IPS DF 6.9 (cell line): ENCODE data around the gene BAAT.

Source experiments
- DNase-seq: peaks from one replicate; pipeline ENCODE4 v3.0.0-alpha.2; 2013; ENCODE audit warnings: low read depth, low spot score
- H3K27ac ChIP-seq: one replicate; pipeline ENCODE4 v1.5.1; 2013; ENCODE audit warnings: low read length, control low read depth
- H3K27me3 ChIP-seq: 2 replicates; pipeline ENCODE4 v1.6.1; 2013; ENCODE audit warnings: mild to moderate bottlenecking, low read length; ENCODE audit not compliant: control insufficient read depth, insufficient read depth
- H3K36me3 ChIP-seq: 2 replicates; pipeline ENCODE4 v1.6.1; 2013; ENCODE audit warnings: low read length; ENCODE audit not compliant: control insufficient read depth, insufficient read depth
- H3K4me1 ChIP-seq: 2 replicates; pipeline ENCODE4 v1.6.1; 2013; ENCODE audit warnings: low read length; ENCODE audit not compliant: control insufficient read depth, insufficient read depth
- H3K4me3 ChIP-seq: 2 replicates; pipeline ENCODE4 v1.5.1; 2013; ENCODE audit warnings: mild to moderate bottlenecking, low read length
- H3K9me3 ChIP-seq: 2 replicates; pipeline ENCODE4 v1.6.1; 2013; ENCODE audit warnings: low read length, inconsistent platforms; ENCODE audit not compliant: control insufficient read depth, insufficient read depth
- WGBS: extraction: QIAGEN DNeasy Blood & Tissue Kit; methylation state at CpG from one replicate; pipeline ENCODE4 v1.1.7; 2013; ENCODE audit warnings: mixed read lengths, missing lambda C conversion rate; ENCODE audit not compliant: insufficient read length, insufficient coverage; 5-methylcytosine and 5-hydroxymethylcytosine counted together

BAAT gene

DNA sequence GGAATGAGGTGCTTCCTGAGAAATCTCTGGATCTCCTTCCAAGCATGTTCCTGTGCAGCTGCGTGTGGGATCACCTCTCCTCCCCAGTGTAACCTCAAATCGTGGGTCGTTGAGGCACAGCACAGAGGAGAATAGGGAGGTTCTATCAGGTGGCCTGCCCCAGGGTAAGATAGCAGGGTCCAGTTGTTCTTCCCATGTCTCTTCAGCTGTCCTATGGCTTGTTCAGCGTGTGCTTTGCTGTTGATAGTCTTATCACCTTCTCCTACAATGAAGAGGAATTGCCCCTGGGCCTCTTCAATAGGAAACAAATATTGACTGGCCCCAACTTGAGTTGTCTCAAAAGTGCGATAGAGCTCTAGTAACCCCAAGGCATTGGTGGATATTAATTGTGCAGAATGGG is 22.4 kb downstream of the BAAT start:
- Histone ChIP-seq H3K27me3 (no peaks in the 10 kb centered on the region), H3K9me3 (no peaks in the 10 kb centered on the region), H3K27ac (no peak overlapping the region), H3K4me1 (no peaks in the 10 kb centered on the region), H3K36me3 (no peaks in the 10 kb centered on the region), H3K4me3 (no peak overlapping the region)
- no peak for DNase-seq
- WGBS = no CpG with 5 or more reads among the region's 5 CpGs

DNA sequence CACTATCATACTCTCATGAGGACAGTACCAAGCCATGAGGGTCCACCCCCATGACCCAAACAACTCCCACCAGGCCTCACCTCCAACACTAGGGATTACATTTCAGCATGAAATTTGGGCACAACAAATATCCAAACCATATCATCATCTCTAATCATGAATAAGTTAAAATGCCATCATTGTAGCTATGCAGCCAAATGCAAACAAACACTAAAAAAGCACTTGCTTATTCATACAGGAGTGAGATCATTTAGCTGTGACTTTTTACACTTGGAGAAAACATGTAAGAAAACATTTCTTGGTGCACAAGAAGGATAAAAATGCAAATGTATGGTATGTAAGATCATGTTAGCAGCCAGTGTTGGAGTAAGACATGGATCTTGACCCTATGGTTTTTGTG is 24.2 kb downstream of the BAAT start:
- H3K27me3 ChIP-seq = no peaks in the 10 kb centered on the region
- no peaks in the 10 kb centered on the region for H3K9me3 ChIP-seq
- no peaks in the 10 kb centered on the region for H3K4me1 ChIP-seq
- DNase-seq = no peak
- no peak overlapping the region for H3K27ac ChIP-seq
- H3K36me3 ChIP-seq = no peaks in the 10 kb centered on the region
- no peak overlapping the region for H3K4me3 ChIP-seq

DNA sequence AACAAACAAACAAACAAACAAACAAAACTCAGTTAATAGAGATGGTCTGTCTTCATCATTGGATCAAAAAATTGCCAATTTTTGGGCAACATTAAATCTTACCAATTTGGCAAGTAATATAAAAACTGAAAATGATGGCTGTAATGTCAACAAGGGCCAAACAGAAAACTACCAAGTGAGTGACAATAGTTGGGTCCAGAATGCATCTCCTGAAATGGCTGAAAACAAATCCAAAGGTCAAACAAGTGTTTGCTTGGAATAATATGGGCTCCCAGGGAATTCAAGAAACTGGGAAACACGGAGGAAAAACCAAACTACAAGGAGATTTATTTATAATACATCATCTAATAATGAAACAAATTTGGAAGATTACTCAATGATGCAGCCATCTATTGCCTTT is 25.1 kb downstream of the BAAT start:
- H3K27ac ChIP-seq = no peak overlapping the region
- WGBS = no CpG with 5 or more reads among the region's 1 CpG
- no peaks in the 10 kb centered on the region for H3K27me3 ChIP-seq
- H3K4me1 ChIP-seq = no peaks in the 10 kb centered on the region
- H3K9me3 ChIP-seq = no peaks in the 10 kb centered on the region
- H3K4me3 ChIP-seq = no peak overlapping the region
- no peaks in the 10 kb centered on the region for H3K36me3 ChIP-seq
- DNase-seq = no peak

DNA sequence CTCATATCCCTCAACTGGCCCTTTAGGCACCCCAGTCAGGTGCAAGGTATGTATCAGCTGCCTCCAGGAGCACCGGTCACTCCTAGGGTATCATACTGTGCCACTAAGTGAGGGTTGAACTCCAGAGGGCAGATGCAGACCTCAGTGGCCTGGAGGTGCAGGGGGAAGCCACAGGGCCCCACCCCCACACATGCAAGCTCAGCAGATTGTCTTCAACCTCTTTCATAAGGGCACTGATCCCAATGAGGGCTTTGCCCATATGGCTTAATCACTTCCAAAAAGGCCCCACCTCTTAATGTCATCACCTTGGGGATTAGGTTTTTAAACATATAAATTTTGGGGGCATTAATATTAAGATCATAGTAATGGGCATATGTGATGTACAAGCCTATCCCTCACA is 28.2 kb downstream of the BAAT start:
- WGBS = no CpG with 5 or more reads among the region's 1 CpG
- no peak overlapping the region for H3K27ac ChIP-seq
- H3K4me1 ChIP-seq = no peaks in the 10 kb centered on the region
- H3K27me3 ChIP-seq = no peaks in the 10 kb centered on the region
- DNase-seq = no peak
- no peaks in the 10 kb centered on the region for H3K36me3 ChIP-seq
- no peaks in the 10 kb centered on the region for H3K9me3 ChIP-seq
- H3K4me3 ChIP-seq = no peak overlapping the region

DNA sequence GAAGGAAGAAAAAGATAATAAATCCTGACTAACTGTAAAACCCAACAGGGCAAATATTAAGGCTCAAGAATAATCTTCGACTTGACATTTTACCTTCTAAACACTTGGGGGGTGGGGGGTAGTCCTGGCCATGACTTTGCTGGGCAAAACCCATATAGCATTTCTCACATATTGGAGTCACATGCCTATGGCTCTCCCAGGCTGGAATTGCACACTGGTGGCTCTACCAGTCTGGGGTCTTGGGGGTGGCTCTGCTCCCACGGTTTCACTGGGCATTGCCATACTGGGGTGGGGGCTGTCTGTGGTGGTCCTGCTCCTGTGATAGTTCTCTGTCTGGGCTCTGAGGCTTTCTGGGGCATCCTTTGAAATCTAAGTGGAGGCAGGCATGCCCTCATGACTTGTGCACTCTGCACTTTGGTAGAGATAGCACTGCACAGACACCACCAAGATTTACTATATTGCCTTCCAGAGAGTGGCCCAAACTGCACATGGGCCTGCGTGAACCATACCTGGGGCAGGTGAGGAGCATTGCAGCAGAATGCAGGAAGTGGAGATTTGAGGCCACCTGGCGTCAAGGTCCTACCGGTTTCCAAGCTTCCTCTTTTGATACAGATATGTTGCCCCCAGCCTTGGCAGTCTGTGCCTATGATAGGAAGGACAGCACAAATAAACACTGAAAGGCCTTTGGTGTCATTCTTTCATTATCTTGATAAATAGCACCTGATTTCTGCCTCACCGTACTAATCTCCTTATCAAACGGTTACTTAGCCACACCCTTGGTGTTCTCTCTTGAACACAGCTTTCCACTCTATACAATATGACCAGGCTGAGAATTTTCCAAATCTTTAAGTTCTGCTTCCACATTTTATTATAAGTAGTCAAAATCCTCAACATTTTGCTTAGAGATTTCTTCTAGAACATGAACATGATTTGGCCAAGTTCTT is 29.8 kb downstream of the BAAT start:
- DNase-seq = no peak
- no peaks in the 10 kb centered on the region for H3K27me3 ChIP-seq
- H3K36me3 ChIP-seq = no peaks in the 10 kb centered on the region
- H3K9me3 ChIP-seq = no peaks in the 10 kb centered on the region
- H3K4me3 ChIP-seq = no peak overlapping the region
- no peak overlapping the region for H3K27ac ChIP-seq
- whole genome bisulfite sequencing = no CpG with 5 or more reads among the region's 7 CpGs
- no peaks in the 10 kb centered on the region for H3K4me1 ChIP-seq

DNA sequence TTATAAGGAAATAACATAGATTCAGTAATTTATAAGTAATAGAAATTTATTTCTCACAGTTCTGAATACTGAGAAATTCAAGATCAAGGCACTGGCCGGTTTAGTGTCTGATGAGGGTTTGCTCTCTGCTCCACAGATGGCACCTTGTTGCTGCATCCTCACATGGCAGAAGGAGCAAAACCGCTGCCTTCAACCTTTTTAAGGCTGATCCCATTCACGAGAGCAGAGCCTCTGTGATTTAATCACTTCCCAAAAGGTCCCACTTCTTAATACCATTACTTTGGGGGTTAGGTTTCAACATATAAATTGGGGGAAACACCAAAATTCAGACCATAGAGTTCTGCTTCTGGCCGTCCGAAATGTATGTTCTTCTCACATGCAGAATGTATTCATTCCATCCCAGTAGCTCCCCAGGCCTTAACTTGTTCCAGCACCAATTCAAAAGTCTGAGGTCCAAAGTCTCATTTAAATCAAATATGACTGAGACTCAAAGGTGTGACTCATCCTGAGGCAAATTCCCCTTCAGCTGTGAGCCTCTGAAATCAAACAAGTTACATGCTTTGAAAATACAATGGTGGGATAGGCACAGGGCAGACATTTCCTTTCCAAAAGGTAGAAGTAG is 30.6 kb downstream of the BAAT start:
- H3K4me3 ChIP-seq = no peak overlapping the region
- DNase-seq = no peak
- H3K9me3 ChIP-seq = no peaks in the 10 kb centered on the region
- no peaks in the 10 kb centered on the region for H3K4me1 ChIP-seq
- no peaks in the 10 kb centered on the region for H3K36me3 ChIP-seq
- no CpG with 5 or more reads among the region's 5 CpGs for WGBS
- no peak overlapping the region for H3K27ac ChIP-seq
- no peaks in the 10 kb centered on the region for H3K27me3 ChIP-seq

DNA sequence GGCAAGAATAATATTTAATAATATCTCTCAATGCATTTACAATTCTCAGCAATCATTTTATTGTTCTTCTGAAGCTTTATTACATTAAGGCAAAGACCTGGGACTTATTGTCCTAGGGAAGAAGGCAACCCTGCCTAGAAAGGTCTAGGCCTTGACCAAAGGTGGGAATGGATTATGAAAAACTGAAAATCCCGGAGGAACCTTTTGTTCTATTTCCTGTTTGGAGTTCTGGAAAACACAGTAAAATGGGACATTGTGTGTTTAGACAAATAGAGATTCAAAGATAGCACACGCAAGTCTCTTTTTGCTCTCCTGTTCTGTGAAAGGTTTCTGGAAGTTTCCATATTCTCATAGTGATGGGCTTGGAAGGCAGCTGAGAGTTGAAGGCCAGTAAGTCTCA is 31.1 kb downstream of the BAAT start:
- Histone ChIP-seq H3K4me3 (no peak overlapping the region), H3K4me1 (no peaks in the 10 kb centered on the region), H3K27ac (no peak overlapping the region), H3K9me3 (no peaks in the 10 kb centered on the region), H3K36me3 (no peaks in the 10 kb centered on the region), H3K27me3 (no peaks in the 10 kb centered on the region)
- WGBS = no CpG with 5 or more reads among the region's 2 CpGs
- no peak for DNase-seq

DNA sequence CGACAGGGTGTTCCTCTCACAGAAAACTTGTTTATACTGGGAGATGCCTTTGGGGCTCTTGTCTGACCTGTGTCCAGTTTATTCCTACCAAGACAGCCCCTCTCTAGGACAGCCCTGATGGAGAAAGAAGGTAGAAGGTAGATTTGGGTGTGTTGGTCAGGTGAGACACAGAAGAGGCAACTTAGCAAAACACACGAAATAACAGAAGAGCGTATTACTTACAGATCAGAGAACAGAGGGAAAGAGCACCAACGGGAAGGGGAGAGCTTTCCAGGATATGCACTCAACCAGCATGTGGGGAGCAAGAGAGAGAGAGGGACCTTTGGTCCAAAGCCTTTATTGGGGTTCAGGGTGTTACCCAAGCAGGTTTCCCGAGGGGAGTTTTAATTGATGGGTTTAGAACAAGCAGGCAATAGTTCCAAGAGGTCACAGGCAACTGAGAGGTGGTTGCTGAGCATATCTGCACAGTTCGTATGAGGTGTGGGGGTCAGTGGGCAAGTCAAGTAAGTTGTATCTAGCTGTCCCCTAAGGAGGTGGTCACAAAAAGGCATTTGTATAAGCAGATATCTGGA is 31.8 kb downstream of the BAAT start:
- Histone ChIP-seq H3K4me3 (no peak overlapping the region), H3K4me1 (no peaks in the 10 kb centered on the region), H3K36me3 (no peaks in the 10 kb centered on the region), H3K27ac (no peak overlapping the region), H3K27me3 (no peaks in the 10 kb centered on the region), H3K9me3 (no peaks in the 10 kb centered on the region)
- no peak for DNase-seq
- no CpG with 5 or more reads among the region's 6 CpGs for WGBS

DNA sequence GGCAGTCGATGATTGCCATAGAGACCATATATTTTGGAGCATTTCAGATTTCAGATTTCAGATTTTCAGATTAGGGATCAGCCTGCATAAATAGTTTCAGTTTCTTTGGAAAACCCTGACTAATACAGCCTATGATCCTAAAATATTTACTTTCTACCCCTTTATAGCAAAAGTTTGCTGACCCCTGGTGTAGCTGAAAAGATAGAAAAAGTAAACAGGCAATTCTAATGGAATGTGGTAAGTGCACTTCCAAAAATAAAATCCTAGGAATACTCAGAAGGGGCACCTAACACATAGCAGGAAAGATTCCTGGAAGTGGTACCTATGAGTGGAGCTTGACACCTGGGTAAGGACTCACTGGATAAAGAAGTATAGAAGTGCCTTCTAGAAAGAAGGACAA is 34.5 kb downstream of the BAAT start:
- no peak for DNase-seq
- Histone ChIP-seq H3K27ac (no peak overlapping the region), H3K27me3 (no peaks in the 10 kb centered on the region), H3K4me1 (no peaks in the 10 kb centered on the region), H3K4me3 (no peak overlapping the region), H3K9me3 (no peaks in the 10 kb centered on the region), H3K36me3 (no peaks in the 10 kb centered on the region)
- WGBS = no CpG with 5 or more reads among the region's 1 CpG

DNA sequence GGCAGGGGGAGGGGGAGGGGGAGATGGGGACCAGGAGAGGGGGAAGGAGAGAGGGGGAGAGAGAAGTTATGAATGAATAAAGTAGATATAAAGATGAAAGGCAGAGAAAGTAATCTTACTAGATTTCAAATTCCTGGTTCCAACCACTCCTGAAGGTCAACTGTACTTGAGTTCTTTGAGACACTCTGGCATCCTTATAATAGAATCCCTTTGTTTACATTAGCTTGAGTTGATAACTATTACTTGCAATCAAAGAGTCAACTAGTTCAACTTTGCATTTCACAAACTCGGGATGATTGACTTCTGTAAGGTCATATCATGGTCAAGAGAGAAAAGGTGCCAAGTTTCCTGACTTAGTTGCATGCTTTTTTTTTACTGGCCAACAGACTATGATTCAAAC is 42.2 kb downstream of the BAAT start:
- H3K4me1 ChIP-seq = no peaks in the 10 kb centered on the region
- H3K36me3 ChIP-seq = no peaks in the 10 kb centered on the region
- no peak for DNase-seq
- no CpG with 5 or more reads among the region's 1 CpG for WGBS
- no peaks in the 10 kb centered on the region for H3K27me3 ChIP-seq
- no peak overlapping the region for H3K4me3 ChIP-seq
- no peaks in the 10 kb centered on the region; the same call in 1 of the 2 replicates for H3K9me3 ChIP-seq
- no peak overlapping the region for H3K27ac ChIP-seq
